ENCODE data around the gene SLC44A3. TPM values are rescaled to one million over a fixed set of nuclear protein-coding genes. Genes with fewer than 3 reads are reported as not detected.
A peak's percentile ranks its signal among the peaks of the same experiment; 100 is the strongest.

The SLC44A3 gene
- total RNA-seq, 2 experiments from 2014 or later = not detected

DNA sequence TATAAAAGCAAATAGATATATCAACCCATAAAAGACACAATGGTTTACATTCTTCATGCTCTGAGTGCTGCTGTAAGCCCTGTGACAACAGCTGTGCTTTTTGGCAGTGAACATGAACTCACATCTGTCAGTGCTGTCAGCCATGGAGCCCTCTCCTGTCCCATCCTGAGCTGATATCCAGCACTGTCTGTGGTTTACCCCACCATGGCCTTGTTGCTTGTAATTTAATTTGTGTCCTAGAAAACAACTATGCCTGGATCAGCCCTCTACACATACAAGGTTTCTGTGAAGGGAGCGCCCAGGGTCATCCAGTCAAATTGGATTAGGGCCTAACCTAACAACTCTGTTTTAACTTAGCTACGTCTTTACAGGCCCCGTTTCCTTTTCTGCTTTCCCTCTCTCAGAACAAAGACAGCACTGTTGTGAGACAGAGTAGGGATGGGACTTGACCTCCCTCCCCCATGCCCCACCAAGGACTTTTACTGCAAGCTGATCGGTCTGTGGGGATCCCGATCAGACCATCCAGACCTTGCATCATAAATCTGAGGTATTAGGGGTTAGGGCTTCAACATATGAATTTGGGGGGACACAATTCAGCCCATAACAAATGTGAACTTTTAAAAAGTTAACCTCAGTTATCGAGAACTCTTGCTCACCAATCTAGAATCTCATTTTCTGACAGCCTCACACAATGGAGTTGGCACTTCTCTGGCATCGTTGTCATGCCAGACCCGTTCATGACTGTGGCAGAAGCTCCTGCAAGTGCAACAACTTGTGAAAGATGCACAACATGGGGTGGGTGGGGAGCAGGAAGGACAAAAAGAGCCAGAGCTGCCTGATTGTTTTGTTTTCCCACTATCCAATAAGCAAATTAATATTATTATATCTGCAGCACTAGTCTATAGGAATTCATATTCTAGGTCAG, 16.4 kb upstream of the SLC44A3 start:
- no peak overlapping the region for H3K4me3 Mint-ChIP-seq
- no peaks in the 10 kb centered on the region for H3K9me3 Mint-ChIP-seq (ENCODE audit: insufficient read depth)

GRCh38 chr1:94804442-94804837, 15.7 kb upstream of the SLC44A3 start:
- H3K27ac Mint-ChIP-seq = no peak overlapping the region
- DNase-seq (no peak), ATAC-seq (no peak)
- H3K27me3 Mint-ChIP-seq (ENCODE audit: low read depth) = peaks cover 6% of the 10 kb centered on the region
- H3K36me3 Mint-ChIP-seq (ENCODE audit: low read depth) = no peaks in the 10 kb centered on the region
- no peaks in the 10 kb centered on the region for H3K9me3 Mint-ChIP-seq (ENCODE audit: insufficient read depth)
- ChIA-PET CTCF (interaction anchor here (1.1 to 5.4 kb wide), 11 partner anchors 47 to 770 kb away, joined by 3 to 59 read pairs (median 5); no protein-coding TSS in a partner anchor), POLR2A (interaction anchor here (1.7 kb wide), 1 partner anchor 288 kb away, joined by 4 read pairs; no protein-coding TSS in a partner anchor)
- no peak overlapping the region for H3K4me3 Mint-ChIP-seq
- peaks cover 30% of the 10 kb centered on the region for H3K4me1 Mint-ChIP-seq (ENCODE audit: low read depth)

More for the DNA sequence above, 16.4 kb upstream of the SLC44A3 start:
- DNase-seq (no peak), ATAC-seq (no peak)
- no peak overlapping the region for H3K27ac Mint-ChIP-seq
- H3K36me3 Mint-ChIP-seq (ENCODE audit: low read depth) = no peaks in the 10 kb centered on the region
- H3K4me1 Mint-ChIP-seq (ENCODE audit: low read depth) = peaks cover 27% of the 10 kb centered on the region
- CTCF ChIA-PET = interaction anchor here (1.1 to 5.4 kb wide), 6 partner anchors 282 to 764 kb away, joined by 4 to 59 read pairs (median 6); no protein-coding TSS in a partner anchor
- POLR2A ChIA-PET = no interaction called here
- peaks cover 3% of the 10 kb centered on the region for H3K27me3 Mint-ChIP-seq (ENCODE audit: low read depth)

GRCh38 chr1:94805912-94806311, 14.2 kb upstream of the SLC44A3 start:
- H3K27ac Mint-ChIP-seq = no peak overlapping the region
- ChIA-PET POLR2A (interaction anchor here (1.7 kb wide), 1 partner anchor 289 kb away, joined by 4 read pairs; no protein-coding TSS in a partner anchor), CTCF (interaction anchor here (0.7 to 5.4 kb wide), 22 partner anchors 11 to 788 kb away, joined by 3 to 59 read pairs (median 4); no protein-coding TSS in a partner anchor)

GRCh38 chr1:94806441-94806871, 13.7 kb upstream of the SLC44A3 start:
- POLR2A ChIA-PET = no interaction called here
- H3K27me3 Mint-ChIP-seq (ENCODE audit: low read depth) = peaks cover 6% of the 10 kb centered on the region
- H3K36me3 Mint-ChIP-seq (ENCODE audit: low read depth) = no peaks in the 10 kb centered on the region
- peaks cover 30% of the 10 kb centered on the region for H3K4me1 Mint-ChIP-seq (ENCODE audit: low read depth)
- no peak overlapping the region for H3K4me3 Mint-ChIP-seq
- H3K27ac Mint-ChIP-seq = no peak overlapping the region
- no peaks in the 10 kb centered on the region for H3K9me3 Mint-ChIP-seq (ENCODE audit: insufficient read depth)
- DNase-seq (no peak), ATAC-seq (no peak)
- CTCF ChIA-PET = interaction anchor here (0.6 to 5.4 kb wide), 18 partner anchors 11 to 789 kb away, joined by 3 to 59 read pairs (median 4); no protein-coding TSS in a partner anchor

More at GRCh38 chr1:94805912-94806311, 14.2 kb upstream of the SLC44A3 start:
- peaks cover 6% of the 10 kb centered on the region for H3K27me3 Mint-ChIP-seq (ENCODE audit: low read depth)
- H3K36me3 Mint-ChIP-seq (ENCODE audit: low read depth) = no peaks in the 10 kb centered on the region
- no peak overlapping the region for H3K4me3 Mint-ChIP-seq
- DNase-seq = peak; percentile 61
- H3K9me3 Mint-ChIP-seq (ENCODE audit: insufficient read depth) = no peaks in the 10 kb centered on the region
- H3K4me1 Mint-ChIP-seq (ENCODE audit: low read depth) = peaks cover 30% of the 10 kb centered on the region
- ATAC-seq = peak; percentile 63

GRCh38 chr1:94807742-94808491, 12.2 kb upstream of the SLC44A3 start:
- H3K36me3 Mint-ChIP-seq (ENCODE audit: low read depth) = no peaks in the 10 kb centered on the region
- ATAC-seq (peak; percentile 71), DNase-seq (peak; percentile 28)
- peaks cover 22% of the 10 kb centered on the region for H3K4me1 Mint-ChIP-seq (ENCODE audit: low read depth)
- peaks cover 16% of the 10 kb centered on the region for H3K27me3 Mint-ChIP-seq (ENCODE audit: low read depth)
- CTCF ChIA-PET = interaction anchor here (0.7 to 1.2 kb wide), 3 partner anchors 14 to 326 kb away, joined by 3 read pairs; no protein-coding TSS in a partner anchor
- POLR2A ChIA-PET = no interaction called here
- no peak overlapping the region for H3K4me3 Mint-ChIP-seq
- no peak overlapping the region for H3K27ac Mint-ChIP-seq
- H3K9me3 Mint-ChIP-seq (ENCODE audit: insufficient read depth) = no peaks in the 10 kb centered on the region

- Mint-ChIP-seq H3K4me3 (no peak overlapping the region), H3K9me3 (ENCODE audit: insufficient read depth) (no peaks in the 10 kb centered on the region)
Measured at GRCh38 chr1:94808669-94809068, 11.5 kb upstream of the SLC44A3 start.

DNA sequence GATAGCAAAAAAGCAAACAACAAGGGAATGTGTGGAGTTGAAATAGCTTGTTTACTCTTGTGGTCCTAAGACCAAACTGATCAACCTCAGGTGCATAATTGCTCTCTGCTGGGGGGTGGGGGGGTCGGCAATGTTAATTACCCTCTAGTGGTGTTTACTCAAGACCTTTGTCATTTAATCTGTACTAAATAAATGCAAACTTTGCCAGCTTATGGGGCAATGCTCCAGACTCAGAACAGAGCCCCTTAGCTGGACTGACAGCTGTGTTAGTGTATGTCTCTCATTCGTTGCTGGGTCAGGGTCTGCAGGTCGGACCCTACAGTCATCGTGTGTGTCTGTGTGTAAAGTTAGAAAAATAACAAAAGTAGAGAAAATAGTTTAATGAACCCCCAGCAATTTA, 7.2 kb upstream of the SLC44A3 start:
- CTCF ChIA-PET = interaction anchor here (1.0 kb wide), 1 partner anchor 332 kb away, joined by 5 read pairs; no protein-coding TSS in a partner anchor
- DNase-seq (no peak), ATAC-seq (no peak)
- peaks cover 9% of the 10 kb centered on the region for H3K9me3 Mint-ChIP-seq (ENCODE audit: insufficient read depth)
- peaks cover 45% of the 10 kb centered on the region for H3K27me3 Mint-ChIP-seq (ENCODE audit: low read depth)
- no peak overlapping the region for H3K27ac Mint-ChIP-seq
- H3K4me1 Mint-ChIP-seq (ENCODE audit: low read depth) = peaks cover 10% of the 10 kb centered on the region
- no peak overlapping the region for H3K4me3 Mint-ChIP-seq
- H3K36me3 Mint-ChIP-seq (ENCODE audit: low read depth) = no peaks in the 10 kb centered on the region
- POLR2A ChIA-PET = no interaction called here

More at GRCh38 chr1:94808669-94809068, 11.5 kb upstream of the SLC44A3 start:
- ATAC-seq (no peak), DNase-seq (no peak)
- Mint-ChIP-seq H3K27me3 (ENCODE audit: low read depth) (peaks cover 21% of the 10 kb centered on the region), H3K36me3 (ENCODE audit: low read depth) (no peaks in the 10 kb centered on the region), H3K27ac (no peak overlapping the region), H3K4me1 (ENCODE audit: low read depth) (peaks cover 22% of the 10 kb centered on the region)
- POLR2A ChIA-PET = no interaction called here
- CTCF ChIA-PET = interaction anchor here (0.7 kb wide), 1 partner anchor 13 kb away, joined by 3 read pairs; no protein-coding TSS in a partner anchor

- peaks cover 6% of the 10 kb centered on the region for H3K4me1 Mint-ChIP-seq (ENCODE audit: low read depth)
- ChIA-PET CTCF (no interaction called here), POLR2A (no interaction called here)
- peaks cover 57% of the 10 kb centered on the region for H3K27me3 Mint-ChIP-seq (ENCODE audit: low read depth)
- ATAC-seq (no peak), DNase-seq (no peak)
- H3K27ac Mint-ChIP-seq = no peak overlapping the region
- no peaks in the 10 kb centered on the region for H3K36me3 Mint-ChIP-seq (ENCODE audit: low read depth)
- peaks cover 9% of the 10 kb centered on the region for H3K9me3 Mint-ChIP-seq (ENCODE audit: insufficient read depth)
- no peak overlapping the region for H3K4me3 Mint-ChIP-seq
Measured at GRCh38 chr1:94816030-94816429, 4.1 kb upstream of the SLC44A3 start.

GRCh38 chr1:94817712-94818111, 2.4 kb upstream of the SLC44A3 start:
- no peaks in the 10 kb centered on the region for H3K36me3 Mint-ChIP-seq (ENCODE audit: low read depth)
- H3K27ac Mint-ChIP-seq = no peak overlapping the region
- peaks cover 6% of the 10 kb centered on the region for H3K4me1 Mint-ChIP-seq (ENCODE audit: low read depth)
- no peak overlapping the region for H3K4me3 Mint-ChIP-seq
- ChIA-PET CTCF (interaction anchor here (1.8 kb wide), 1 partner anchor 11 kb away, joined by 5 read pairs; no protein-coding TSS in a partner anchor), POLR2A (no interaction called here)
- no peak for ATAC-seq
- DNase-seq = no peak
- peaks cover 63% of the 10 kb centered on the region for H3K27me3 Mint-ChIP-seq (ENCODE audit: low read depth)
- peaks cover 9% of the 10 kb centered on the region for H3K9me3 Mint-ChIP-seq (ENCODE audit: insufficient read depth)

DNA sequence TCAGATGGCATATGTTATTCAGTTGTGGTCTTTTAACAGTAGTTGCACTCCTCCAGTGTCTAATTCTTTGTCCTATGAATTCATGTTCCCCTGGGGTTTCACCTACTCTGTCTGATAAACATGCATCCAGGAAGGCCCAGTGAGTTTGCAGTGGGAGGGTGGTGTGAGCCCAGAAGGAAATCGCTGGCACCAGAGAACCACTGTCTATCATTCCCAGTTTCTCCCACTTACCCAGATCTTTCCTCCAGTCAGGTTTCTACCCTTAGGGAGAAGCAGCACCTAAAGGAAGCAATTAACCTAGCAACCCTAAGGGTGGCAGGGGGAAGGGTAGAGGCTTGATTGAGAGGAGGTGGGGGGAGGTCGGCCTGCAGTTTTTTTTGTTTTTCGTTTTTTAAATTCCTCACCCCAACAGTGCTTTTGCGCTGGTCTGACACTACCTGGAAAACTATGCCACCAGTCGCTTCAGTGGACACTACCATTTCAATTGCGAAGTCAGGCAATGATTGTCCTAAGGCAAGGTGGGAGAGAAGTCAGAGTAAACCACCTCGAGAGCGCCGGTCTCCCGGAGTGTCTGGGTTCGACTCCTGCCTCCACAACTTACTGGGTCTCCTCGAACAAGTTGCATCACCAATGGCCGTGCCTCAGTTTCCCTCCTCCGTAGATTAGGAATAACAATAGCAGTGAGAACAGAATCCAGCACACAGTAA, 766 bp upstream of the SLC44A3 start:
- H3K9me3 Mint-ChIP-seq (ENCODE audit: insufficient read depth) = peaks cover 3% of the 10 kb centered on the region
- ChIA-PET CTCF (no interaction called here), POLR2A (no interaction called here)
- H3K4me3 Mint-ChIP-seq = peak overlapping the region; percentile 34
- no peaks in the 10 kb centered on the region for H3K36me3 Mint-ChIP-seq (ENCODE audit: low read depth)
- ATAC-seq = no peak
- H3K27me3 Mint-ChIP-seq (ENCODE audit: low read depth) = peaks cover 62% of the 10 kb centered on the region
- no peak for DNase-seq
- no peak overlapping the region for H3K27ac Mint-ChIP-seq
- peaks cover 6% of the 10 kb centered on the region for H3K4me1 Mint-ChIP-seq (ENCODE audit: low read depth)

- Mint-ChIP-seq H3K9me3 (ENCODE audit: insufficient read depth) (no peaks in the 10 kb centered on the region), H3K4me1 (ENCODE audit: low read depth) (peaks cover 6% of the 10 kb centered on the region), H3K4me3 (no peak overlapping the region), H3K36me3 (ENCODE audit: low read depth) (no peaks in the 10 kb centered on the region), H3K27ac (no peak overlapping the region), H3K27me3 (ENCODE audit: low read depth) (peaks cover 57% of the 10 kb centered on the region)
- CTCF ChIA-PET = no interaction called here
- DNase-seq (no peak), ATAC-seq (no peak)
- POLR2A ChIA-PET = no interaction called here
Measured at GRCh38 chr1:94820936-94821335, 779 bp downstream of the SLC44A3 start.
